Colon (tissue), 2 donors: Measurements from ENCODE around the gene FKBP4.

Experiments used
- FAIRE-seq: peaks from 2 replicates; lab custom pipeline; 2012; peaks lifted over from hg19 to GRCh38; lab: Jason Lieb, UNC
- donor health status: control.
- donor health status: control.

Gene FKBP4

GRCh38 chr12:2783936-2784600 is 10.7 kb upstream of the FKBP4 start:
- no peak for FAIRE-seq

GRCh38 chr12:2785017-2785416 is 9.8 kb upstream of the FKBP4 start:
- FAIRE-seq, result no peak

- FAIRE-seq, result no peak
Observed at GRCh38 chr12:2791089-2791488, 3.7 kb upstream of the FKBP4 start.

GRCh38 chr12:2792671-2793500 is 1.9 kb upstream of the FKBP4 start:
- no peak for FAIRE-seq

GRCh38 chr12:2793561-2793960 is 1.2 kb upstream of the FKBP4 start:
- FAIRE-seq, result no peak

DNA sequence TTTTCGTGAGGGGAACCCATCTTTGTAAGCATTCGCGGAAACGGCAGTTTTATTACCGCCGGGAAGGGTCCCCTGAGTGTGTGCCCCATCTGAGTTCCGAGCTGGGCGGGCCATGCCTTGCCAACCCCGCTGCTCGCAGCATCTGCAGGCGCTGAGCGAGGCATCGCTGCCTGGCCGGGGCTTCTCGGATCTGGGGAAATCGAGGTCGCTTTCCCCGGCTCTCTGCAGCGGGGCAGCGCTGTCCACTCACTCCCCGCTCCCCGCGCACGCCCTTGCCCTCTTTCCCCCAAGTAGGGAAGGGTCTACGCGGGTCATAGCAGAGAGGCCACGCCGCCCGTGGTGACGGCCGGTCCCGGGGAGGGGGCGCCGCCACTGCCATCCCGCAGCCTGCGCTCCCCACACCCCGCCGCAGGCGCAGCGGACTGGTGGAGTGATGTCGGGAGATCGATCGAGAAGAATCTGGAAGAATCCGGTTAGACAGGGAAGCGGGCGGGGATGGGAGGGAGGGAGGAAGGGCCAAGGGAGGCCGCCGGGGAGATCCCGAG is 507 bp upstream of the FKBP4 start:
- no peak for FAIRE-seq

DNA sequence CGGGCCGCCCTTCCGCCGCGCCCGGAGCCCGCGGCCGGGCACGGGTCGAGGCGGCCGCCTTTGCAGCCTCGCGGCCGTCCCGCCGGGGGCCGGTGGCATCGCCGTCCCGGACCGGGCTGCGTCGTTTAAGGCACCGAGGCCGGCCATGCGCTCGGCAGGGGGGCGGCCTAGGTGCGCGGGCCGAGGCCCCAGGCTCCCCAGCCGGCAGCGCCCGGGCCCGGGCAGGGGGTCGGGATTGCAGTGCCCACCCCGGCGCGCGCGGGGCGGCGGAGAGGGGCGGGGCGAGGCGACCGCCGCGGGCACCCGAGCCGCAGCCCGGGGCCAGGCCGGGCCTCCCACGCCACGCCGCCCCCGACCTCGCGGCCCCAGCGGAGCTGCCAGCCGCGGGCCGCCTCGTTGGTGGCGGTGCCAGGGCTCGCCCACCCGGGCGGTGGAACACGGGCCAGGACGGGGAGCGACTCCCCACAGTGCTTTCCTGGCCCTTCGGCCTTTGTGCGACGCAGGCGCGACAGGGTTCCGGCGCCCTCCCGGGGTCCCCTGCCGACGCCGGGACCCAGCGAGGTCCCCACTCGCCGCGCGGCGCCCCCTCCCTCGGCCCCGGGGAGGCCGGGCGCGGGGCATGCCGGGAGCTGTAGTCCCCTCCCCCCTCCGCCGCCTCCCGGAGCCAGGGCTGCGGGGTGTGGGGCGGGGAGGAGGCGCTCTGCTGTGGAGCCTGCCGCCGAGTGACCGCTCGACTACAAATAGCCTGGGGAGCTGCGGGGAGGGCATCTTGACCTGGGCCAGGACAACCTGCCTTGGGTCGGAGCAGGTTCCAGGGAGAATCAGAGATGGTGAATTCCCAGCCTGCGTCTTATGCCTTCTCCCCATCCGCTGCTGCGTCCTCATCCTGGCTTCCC is 769 bp downstream of the FKBP4 start:
- FAIRE-seq, result no peak

GRCh38 chr12:2796187-2796666 is 1.5 kb downstream of the FKBP4 start:
- no peak for FAIRE-seq

DNA sequence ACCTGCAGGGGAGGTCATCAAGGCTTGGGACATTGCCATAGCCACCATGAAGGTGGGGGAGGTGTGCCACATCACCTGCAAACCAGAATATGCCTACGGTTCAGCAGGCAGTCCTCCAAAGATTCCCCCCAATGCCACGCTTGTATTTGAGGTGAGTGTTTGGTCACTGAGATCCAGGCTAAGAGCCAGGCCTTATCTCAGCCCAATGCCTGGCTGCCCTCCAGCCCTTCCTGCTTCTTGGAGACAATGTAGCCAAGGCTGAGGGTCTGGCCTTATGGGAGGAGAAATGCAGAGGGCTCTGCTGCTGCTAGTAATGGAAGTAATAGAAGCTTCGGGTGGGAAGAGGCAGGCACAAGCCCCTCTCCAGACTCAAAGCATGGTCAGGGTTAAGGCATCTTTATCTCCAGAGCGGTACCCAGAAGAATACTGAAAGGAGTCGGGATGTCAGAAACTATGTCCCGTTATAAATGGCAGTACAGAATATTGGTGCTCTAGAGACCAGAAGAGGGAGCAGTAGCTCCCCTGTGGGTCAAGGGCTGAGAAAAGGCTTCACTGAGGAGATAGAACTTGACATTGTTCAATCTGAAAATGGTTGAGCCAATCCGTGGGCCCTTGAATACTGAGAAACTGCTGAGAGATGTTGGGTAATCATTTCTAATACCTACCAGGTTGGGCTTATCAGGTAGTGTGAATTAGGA is 3.1 kb downstream of the FKBP4 start:
- no peak for FAIRE-seq

DNA sequence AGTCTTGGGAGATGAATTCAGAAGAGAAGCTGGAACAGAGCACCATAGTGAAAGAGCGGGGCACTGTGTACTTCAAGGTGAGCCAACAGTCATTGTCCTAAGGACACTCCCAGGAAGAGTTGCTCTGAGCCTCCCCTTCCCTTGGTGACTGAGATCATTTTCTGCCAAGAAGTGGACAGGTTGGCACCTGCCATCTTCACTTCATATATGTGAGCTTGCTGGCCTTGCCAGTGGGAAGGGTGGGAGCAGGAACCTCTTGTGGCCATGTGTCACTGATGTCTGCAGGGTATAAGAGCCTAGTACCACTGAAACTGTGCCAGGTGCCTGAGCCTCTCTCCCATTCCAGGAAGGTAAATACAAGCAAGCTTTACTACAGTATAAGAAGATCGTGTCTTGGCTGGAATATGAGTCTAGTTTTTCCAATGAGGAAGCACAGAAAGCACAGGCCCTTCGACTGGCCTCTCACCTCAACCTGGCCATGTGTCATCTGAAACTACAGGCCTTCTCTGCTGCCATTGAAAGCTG is 5.3 kb downstream of the FKBP4 start:
- no peak for FAIRE-seq

DNA sequence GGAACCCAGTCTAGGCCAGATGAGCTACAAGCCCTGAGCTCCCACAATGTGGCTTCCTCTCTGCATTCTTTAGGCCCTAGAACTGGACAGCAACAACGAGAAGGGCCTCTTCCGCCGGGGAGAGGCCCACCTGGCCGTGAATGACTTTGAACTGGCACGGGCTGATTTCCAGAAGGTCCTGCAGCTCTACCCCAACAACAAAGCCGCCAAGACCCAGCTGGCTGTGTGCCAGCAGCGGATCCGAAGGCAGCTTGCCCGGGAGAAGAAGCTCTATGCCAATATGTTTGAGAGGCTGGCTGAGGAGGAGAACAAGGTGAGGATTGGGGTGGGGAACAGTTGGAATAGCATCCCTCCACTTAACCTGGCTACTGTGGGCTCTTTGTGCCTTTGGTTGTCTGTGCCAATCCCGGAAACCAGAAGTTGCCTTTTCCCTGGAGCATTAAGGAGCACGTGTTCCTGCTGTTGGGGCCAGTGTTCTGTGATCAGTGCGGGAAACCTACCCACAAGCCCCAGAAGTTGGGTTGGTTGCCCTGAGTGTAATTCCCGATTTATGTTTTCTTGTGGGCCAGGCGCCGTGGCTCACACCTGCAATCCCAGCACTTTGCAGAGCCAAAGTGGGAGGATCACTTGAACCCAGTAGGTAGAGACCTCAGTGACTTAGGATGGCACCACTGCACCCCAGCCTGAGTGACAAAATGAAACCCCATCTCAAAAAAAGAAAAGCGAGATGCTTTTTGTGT is 6.4 kb downstream of the FKBP4 start:
- no peak for FAIRE-seq

DNA sequence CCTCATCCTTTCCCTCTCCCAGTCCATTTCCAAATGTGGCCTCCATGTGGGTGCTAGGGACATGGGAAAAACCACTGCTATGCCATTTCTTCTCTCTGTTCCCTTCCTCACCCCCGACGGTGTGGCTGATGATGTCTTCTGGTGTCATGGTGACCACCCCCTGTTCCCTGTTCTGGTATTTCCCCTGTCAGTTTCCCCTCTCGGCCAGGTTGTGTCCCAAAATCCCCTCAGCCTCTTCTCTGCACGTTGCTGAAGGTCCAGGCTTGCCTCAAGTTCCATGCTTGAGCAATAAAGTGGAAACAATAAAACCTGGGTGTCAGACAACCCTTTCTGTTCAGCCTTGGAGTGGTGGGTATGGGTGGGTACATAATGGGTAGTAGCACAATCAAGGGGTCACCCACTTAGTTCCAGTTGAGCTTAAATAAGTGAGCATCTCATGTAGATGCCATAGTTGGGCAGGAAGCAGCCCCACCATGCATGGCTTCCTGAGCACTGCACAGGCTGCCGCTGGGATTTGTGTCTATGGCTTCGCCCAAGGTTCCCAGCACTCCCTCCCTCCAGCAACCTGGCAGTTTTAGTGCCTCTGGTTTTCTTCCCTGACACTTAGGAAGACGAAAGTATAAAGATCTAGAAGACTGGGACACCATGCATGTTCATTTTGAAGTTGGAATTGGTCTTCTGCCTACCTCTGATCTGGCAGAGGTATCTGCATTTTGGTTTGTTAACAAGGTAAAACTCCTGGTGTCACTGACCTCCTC is 9.0 kb downstream of the FKBP4 start:
- FAIRE-seq, result no peak

GRCh38 chr12:2804393-2805142 is 9.8 kb downstream of the FKBP4 start:
- no peak for FAIRE-seq

GRCh38 chr12:2805143-2805520 is 10.4 kb downstream of the FKBP4 start:
- no peak for FAIRE-seq

GRCh38 chr12:2806700-2807099 is 11.9 kb downstream of the FKBP4 start:
- no peak for FAIRE-seq

GRCh38 chr12:2811801-2812200 is 17.0 kb downstream of the FKBP4 start:
- no peak for FAIRE-seq

DNA sequence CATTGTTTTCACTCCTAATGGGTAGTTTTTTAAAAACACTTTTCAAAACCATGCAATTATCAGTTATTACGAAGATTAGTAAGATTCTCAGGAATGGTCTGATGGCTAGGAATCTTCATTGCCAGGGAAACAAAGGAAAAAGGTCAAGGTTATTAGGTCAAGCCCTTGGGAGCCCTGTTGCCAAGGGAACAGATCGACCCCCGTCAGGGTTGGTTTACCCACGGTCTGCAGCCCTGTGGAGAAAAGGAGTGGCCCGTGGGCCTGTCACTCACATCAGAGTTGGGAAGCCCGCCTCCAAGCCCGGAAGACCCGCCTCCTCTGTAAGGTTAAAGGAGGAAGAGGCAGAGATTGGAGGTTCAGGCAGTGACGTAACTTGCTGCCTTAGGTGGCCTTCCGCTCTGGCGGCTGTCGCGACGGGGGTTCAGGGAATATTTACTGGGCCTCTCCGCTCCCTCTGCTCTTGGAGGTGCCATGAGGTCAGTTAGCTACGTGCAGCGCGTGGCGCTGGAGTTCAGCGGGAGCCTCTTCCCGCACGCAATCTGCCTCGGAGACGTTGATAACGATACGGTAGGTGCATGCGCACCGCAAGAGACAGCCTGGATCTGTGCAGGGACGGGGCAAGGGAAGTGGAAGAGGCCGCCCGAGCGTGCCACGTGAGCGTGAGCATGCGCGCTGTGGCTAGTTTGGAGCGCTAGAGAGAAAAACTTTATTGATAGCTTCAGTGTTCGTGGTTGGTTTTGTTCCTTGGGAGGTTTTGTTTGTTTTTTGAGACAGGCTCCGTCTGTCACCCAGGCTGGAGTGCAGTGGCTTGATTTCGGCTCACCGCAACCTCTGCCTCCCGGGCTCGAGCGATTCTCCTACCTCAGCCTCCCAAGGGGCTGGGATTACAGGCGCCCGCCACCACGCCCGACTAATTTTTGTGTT is 17.8 kb downstream of the FKBP4 start, which contains the start of gene ITFG2:
Gene ITFG2 (plus strand): TSS at position 379 of the 924 bp plus-strand sequence. CDS start 93 bp downstream, at position 472.
- peak; percentile 24 for FAIRE-seq
